Kidney (tissue), 14 donors: ENCODE measurements around the gene EZH1. TPM values are rescaled to one million over a fixed set of nuclear protein-coding genes. Genes with fewer than 3 reads are reported as not detected.

Source experiments
- DNase-seq, 5 donors: peaks; one replicate each; pipeline ENCODE4 v3.0.0-alpha.2; 2013 to 2020
- FAIRE-seq: peaks from 2 replicates; lab custom pipeline; 2012; peaks lifted over from hg19 to GRCh38; lab: Jason Lieb, UNC
- H3K27ac ChIP-seq, 2 donors: one replicate each; pipeline ENCODE4 v1.7.0; 2013; ENCODE audit warnings: low read depth in 2 of 2, low read length in 2 of 2, inconsistent platforms in 1 of 2
- H3K27me3 ChIP-seq: one replicate; pipeline ENCODE4 v1.7.1; 2013; ENCODE audit warnings: low read length, inconsistent platforms; ENCODE audit not compliant: control insufficient read depth, insufficient read depth
- H3K36me3 ChIP-seq, 3 donors: one replicate each; pipeline versions ENCODE4 v1.7.0 to v1.7.1; 2013; ENCODE audit warnings: low read length in 3 of 3, control low read depth in 1 of 3, inconsistent platforms in 1 of 3; ENCODE audit not compliant: insufficient read depth in 3 of 3, control insufficient read depth in 2 of 3
- H3K4me1 ChIP-seq, 3 donors: one replicate each; pipeline versions ENCODE4 v1.7.0 to v1.7.1; 2013; ENCODE audit warnings: low read length in 3 of 3, inconsistent platforms in 1 of 3, low read depth in 1 of 3; ENCODE audit not compliant: control insufficient read depth in 2 of 3, insufficient read depth in 2 of 3
- H3K4me3 ChIP-seq, 3 donors: one replicate each; pipeline versions ENCODE4 v1.7.0 to v1.8.1; 2013; ENCODE audit warnings: low read length in 3 of 3, control low read depth in 1 of 3, inconsistent platforms in 1 of 3
- H3K9ac ChIP-seq, 3 donors: one replicate each; pipeline versions ENCODE4 v1.7.0 to v1.7.1; 2013; ENCODE audit warnings: low read length in 3 of 3, control low read depth in 1 of 3, inconsistent platforms in 1 of 3
- H3K9me3 ChIP-seq, 3 donors: one replicate each; pipeline versions ENCODE4 v1.7.0 to v1.7.1; 2013; ENCODE audit warnings: low read length in 3 of 3, control low read depth in 1 of 3, inconsistent platforms in 1 of 3; ENCODE audit not compliant: control insufficient read depth in 2 of 3, insufficient read depth in 1 of 3
- intact Hi-C: fragments of 100-400 bp; cut with DNase I; formaldehyde crosslinking; loops from one replicate; pipeline ENCODE4 v1.11.1; 2022
- polyA plus RNA-seq: library from polyadenylated mRNA; stranded (reverse); fragments of 350-450 nt; fragmentation: Illumina TruSeq; extraction: RNeasy Lipid Tissue Mini Kit (QIAGEN cat#74804); gene quantifications from one replicate; pipeline ENCODE4 v1.2.3, GENCODE V29; 2014; ENCODE audit warnings: low read depth, low replicate concordance; ENCODE audit not compliant: insufficient read depth
- total RNA-seq: library from RNA; stranded (reverse); fragmentation: NEBNext Ultra II Directional; extraction: Animal tissue kit (Norgen Biotek cat#: 25700); gene quantifications from one replicate; pipeline ENCODE4 v1.2.1, GENCODE V29; 2021
- TF ChIP-seq, protein P1 (sequence below): IDR thresholded peaks from 3 replicates; pipeline ENCODE4 v1.5.1; 2012; ENCODE audit warnings: mild to moderate bottlenecking, moderate library complexity, borderline replicate concordance; ENCODE audit not compliant: insufficient read depth; ENCODE audit errors: extremely low read depth
- donor health status: control.
- donor health status: control.
- donor health status: control.
- donor health status: control.
- donor health status: control.
- donor health status: DM: yes; HTN: yes; CAD: no.
- donor health status: Normal renal cell carcinoma (clear cell type).

Gene EZH1
- total and polyA plus RNA-seq, 2 donors from 2014 or later = 20.8 to 59.2 TPM

DNA sequence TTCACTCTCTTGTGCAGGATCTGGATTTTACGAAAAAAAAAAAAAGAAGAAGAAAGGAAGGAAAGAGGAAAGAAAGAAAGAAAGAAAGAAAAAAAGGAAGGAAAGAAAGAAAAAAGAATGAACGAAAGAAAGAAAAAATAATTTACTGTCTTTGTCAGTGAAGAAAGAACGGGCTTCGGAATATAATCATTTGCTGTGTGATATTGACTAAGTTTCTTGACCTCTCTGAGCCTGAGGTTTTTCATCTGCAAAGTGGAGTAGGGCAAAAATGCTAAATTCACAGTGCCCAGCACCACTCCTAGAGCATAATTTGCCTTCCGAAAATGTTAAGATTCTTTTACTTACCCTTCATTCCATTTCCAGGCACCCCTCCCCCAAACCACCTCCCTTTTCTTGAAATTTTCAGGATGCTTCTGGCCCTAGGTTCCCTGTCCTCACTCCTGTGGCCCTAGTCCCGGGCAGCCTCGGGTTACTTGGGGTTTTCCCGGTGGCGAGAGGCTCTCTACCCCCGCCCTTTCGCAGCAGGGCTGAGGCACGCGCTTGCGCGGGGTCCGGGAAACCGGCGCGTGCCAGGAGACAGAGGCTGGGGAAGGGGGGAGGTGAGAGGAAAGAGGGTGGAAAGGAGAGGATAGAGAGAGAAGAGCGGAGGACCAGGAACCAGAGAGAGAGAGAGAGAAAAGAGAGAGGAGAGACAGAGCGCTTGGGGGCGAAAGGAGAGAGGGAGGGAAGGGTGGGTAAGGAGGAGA, 62.7 kb downstream of the EZH1 start, which contains the start of gene CNTNAP1:
Gene CNTNAP1 (plus strand): TSS at position 556 of the 746 bp plus-strand sequence. CDS start 299 bp downstream, outside the sequence.
- H3K36me3 ChIP-seq = no peaks in the 10 kb centered on the region
- intact Hi-C loops = no loop called here
- DNase-seq = peak; percentile 60 to 89 (median 75)
- peaks cover 23% of the 10 kb centered on the region for H3K27me3 ChIP-seq
- peak within 1 kb of the TSS in 2 of 3 donors; percentile 10 to 22 for H3K9ac ChIP-seq
- H3K4me3 ChIP-seq = peak within 1 kb of the TSS in 2 of 3 donors; percentile 4 to 56
- H3K4me1 ChIP-seq = peaks cover 0 to 35% (median 3%) of the 10 kb centered on the region in 3 donors
- peak within 1 kb of the TSS in 1 of 2 donors; percentile 23 for H3K27ac ChIP-seq
- TF ChIP-seq, protein P1, sequence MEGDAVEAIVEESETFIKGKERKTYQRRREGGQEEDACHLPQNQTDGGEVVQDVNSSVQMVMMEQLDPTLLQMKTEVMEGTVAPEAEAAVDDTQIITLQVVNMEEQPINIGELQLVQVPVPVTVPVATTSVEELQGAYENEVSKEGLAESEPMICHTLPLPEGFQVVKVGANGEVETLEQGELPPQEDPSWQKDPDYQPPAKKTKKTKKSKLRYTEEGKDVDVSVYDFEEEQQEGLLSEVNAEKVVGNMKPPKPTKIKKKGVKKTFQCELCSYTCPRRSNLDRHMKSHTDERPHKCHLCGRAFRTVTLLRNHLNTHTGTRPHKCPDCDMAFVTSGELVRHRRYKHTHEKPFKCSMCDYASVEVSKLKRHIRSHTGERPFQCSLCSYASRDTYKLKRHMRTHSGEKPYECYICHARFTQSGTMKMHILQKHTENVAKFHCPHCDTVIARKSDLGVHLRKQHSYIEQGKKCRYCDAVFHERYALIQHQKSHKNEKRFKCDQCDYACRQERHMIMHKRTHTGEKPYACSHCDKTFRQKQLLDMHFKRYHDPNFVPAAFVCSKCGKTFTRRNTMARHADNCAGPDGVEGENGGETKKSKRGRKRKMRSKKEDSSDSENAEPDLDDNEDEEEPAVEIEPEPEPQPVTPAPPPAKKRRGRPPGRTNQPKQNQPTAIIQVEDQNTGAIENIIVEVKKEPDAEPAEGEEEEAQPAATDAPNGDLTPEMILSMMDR = no peak
- no peak for FAIRE-seq
- H3K9me3 ChIP-seq = no peaks in the 10 kb centered on the region

DNA sequence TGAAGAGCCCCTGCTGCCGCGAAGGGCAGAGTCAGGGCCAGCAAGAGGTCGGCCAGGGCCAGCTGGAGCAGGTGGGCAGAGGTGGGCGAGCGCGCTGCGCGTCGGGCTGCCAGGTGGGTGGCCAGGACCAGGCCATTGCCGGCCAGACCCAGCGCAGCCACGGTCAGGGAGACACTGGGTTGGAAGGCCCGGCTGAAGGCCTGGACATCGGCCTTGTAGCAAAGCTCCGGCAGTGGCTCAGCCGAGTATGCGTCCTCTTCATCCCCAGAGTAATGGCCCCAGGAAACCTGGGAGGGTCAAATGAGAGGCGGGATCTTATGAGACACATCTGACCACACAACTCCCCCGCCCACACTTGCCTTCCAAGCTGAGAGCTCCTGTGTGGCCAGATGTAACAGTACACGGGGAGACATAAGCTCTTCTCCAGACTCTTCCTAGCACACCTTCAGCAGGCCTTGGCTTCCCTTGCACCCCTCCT, 64.5 kb downstream of the EZH1 start:
- Histone ChIP-seq H3K9ac (peak overlapping the region in 2 of 3 donors; percentile 51 to 67), H3K27ac (peak overlapping the region; percentile 91 to 92), H3K4me1 (peaks cover 0 to 39% (median 3%) of the 10 kb centered on the region in 3 donors), H3K36me3 (no peaks in the 10 kb centered on the region), H3K9me3 (no peaks in the 10 kb centered on the region), H3K4me3 (peak overlapping the region in 2 of 3 donors; percentile 42 to 43), H3K27me3 (peaks cover 10% of the 10 kb centered on the region)
- FAIRE-seq (no peak), DNase-seq (peak in 3 of 5 donors; percentile 73 to 85 (median 76))
- intact Hi-C loops = no loop called here
- TF ChIP-seq, protein P1 = no peak

DNA sequence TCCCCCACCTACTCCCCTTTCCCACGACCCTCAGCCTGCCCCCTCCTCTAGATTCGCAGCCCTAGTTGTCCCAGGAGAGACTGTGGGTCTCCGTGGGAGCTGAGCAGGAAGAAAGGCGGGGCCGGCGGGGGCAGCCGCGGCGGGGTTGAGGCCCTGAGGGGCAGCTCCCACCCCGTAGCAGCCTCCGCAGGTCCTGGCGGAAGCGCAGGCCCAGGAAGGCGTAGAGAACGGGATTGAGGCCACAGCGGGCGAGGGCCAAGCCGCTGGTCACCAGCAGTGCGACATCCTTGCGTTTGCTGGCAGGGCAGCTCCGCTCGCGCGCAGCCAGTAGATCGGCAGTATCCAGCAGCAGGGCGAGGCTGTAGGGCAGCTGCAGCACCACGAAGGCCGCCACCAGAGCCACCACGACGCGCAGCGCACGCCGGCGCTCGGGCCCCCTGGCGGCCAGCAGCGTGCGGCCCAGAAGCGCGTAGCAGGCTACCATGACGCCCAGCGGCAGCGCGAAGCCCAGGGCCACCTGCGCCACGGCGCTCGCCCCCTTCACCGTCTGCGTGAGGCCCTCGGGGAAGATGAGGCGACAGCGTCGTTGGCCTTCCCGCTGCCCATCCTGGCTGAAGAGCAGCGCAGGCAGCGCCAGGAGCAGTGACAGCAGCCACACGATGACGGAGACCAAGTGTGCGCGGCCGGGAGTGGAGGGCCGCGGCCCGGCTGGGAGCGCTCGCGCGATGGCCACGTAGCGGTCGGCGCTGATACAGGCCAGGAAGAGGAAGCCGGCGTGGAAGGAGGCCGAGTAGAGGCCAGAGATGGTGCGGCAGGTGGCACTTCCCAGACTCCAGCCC, 65.1 kb downstream of the EZH1 start:
- H3K9ac ChIP-seq = peak overlapping the region in 2 of 3 donors; percentile 51 to 67
- H3K4me1 ChIP-seq = peaks cover 0 to 43% (median 3%) of the 10 kb centered on the region in 3 donors
- H3K27me3 ChIP-seq = peaks cover 8% of the 10 kb centered on the region
- H3K36me3 ChIP-seq = no peaks in the 10 kb centered on the region
- H3K27ac ChIP-seq = peak overlapping the region; percentile 91 to 92
- FAIRE-seq (no peak), DNase-seq (peak; percentile 83 to 92 (median 90))
- H3K4me3 ChIP-seq = peak overlapping the region; percentile 39 to 54 (median 43)
- intact Hi-C loops = no loop called here
- TF ChIP-seq, protein P1 = peak; percentile 76
- no peaks in the 10 kb centered on the region for H3K9me3 ChIP-seq
